Measurements from ENCODE around the gene PRODH2. TPM values are rescaled to one million over a fixed set of nuclear protein-coding genes. Genes with fewer than 3 reads are reported as not detected.

The PRODH2 gene
- total RNA-seq, 1 experiment from 2014 or later: 0.44 TPM

GRCh38 chr19:35776102-35776788 is 36.4 kb downstream of the PRODH2 start:
- Histone ChIP-seq H3K4me1 (ENCODE audit: control insufficient read depth in 1 of 2, insufficient read depth in 2 of 2, low read length in 2 of 2) (peaks cover 9 to 16% of the 10 kb centered on the region in 2 experiments; a peak in 3 of 4 replicates), H3K27me3 (ENCODE audit: insufficient read depth, low read length) (no peaks in the 10 kb centered on the region), H3K9ac (ENCODE audit: low read length) (peak overlapping the region; percentile 51), H3K4me2 (ENCODE audit: low read length) (peak overlapping the region; percentile 77), H3K27ac (ENCODE audit: low read depth, low read length) (no peak overlapping the region), H3K36me3 (ENCODE audit: control insufficient read depth in 1 of 2, insufficient read depth in 2 of 2, low read length in 2 of 2) (peaks cover 0 to 2% of the 10 kb centered on the region in 2 experiments; a peak in 1 of 4 replicates), H4K20me1 (ENCODE audit: insufficient read depth) (no peaks in the 10 kb centered on the region), H3K4me3 (replicated peaks in 1 of 2; ENCODE audit: low read depth in 1 of 2, low read length in 2 of 2) (peak overlapping the region; percentile 65 to 67), H2AFZ (ENCODE audit: low read depth, low read length, poor library complexity, severe bottlenecking) (no peak overlapping the region), H3K9me3 (ENCODE audit: control insufficient read depth in 1 of 2, insufficient read depth in 1 of 2, low read depth in 1 of 2, low read length in 2 of 2) (no peaks in the 10 kb centered on the region), H3K9me2 (ENCODE audit: insufficient read depth) (no peaks in the 10 kb centered on the region), H3K79me2 (ENCODE audit: insufficient read depth, low read length) (0 out of 2 replicates have a peak, but pooled peaks cover 3% of the 10 kb centered on the region)
- ChIA-PET CTCF (no interaction called here), RAD21 (ENCODE audit: low non-redundant PET in 1 of 2, low total read pairs in 2 of 2, uncharacterized antibody in 2 of 2, unreplicated experiment in 2 of 2) (no interaction called here), POLR2A (no interaction called here)
- DNase-seq (ENCODE audit: low read depth, low spot score) (no peak), ATAC-seq (no peak)
- intact Hi-C loops (cut with micrococcal nuclease): no loop called here
- TF ChIP-seq JUND (IDR thresholded peaks at IDR 0.05): no peak
- no peak for TF ChIP-seq ELF1 (IDR thresholded peaks at IDR 0.05; ENCODE audit: borderline replicate concordance, low read depth)
- no peak for TF ChIP-seq ZFX (IDR thresholded peaks at IDR 0.05)
- TF ChIP-seq CEBPB (IDR thresholded peaks at IDR 0.05; ENCODE audit: low read depth): no peak
- no peak for TF ChIP-seq TCF7L2 (IDR thresholded peaks at IDR 0.05; ENCODE audit: borderline replicate concordance, extremely low read depth, insufficient read depth, insufficient read length)
- no peak for TF ChIP-seq CTCF (IDR thresholded peaks at IDR 0.05 in 2 of 3, conservative IDR thresholded peaks at IDR 0.05 in 1 of 3; ENCODE audit: borderline replicate concordance in 1 of 3, insufficient read depth in 1 of 3, low read depth in 2 of 3, low read length in 2 of 3)
- no peak for TF ChIP-seq REST (IDR thresholded peaks at IDR 0.05; ENCODE audit: low read depth)
- no peak for TF ChIP-seq ZBTB33 (IDR thresholded peaks at IDR 0.05; ENCODE audit: extremely low read depth, insufficient replicate concordance, low read length)
- no peak for TF ChIP-seq MAX (IDR thresholded peaks at IDR 0.05)
- no peak for TF ChIP-seq FOSL1 (IDR thresholded peaks at IDR 0.05; ENCODE audit: low read depth)
- TF ChIP-seq ATF3 (IDR thresholded peaks at IDR 0.05): no peak
- TF ChIP-seq POLR2A (IDR thresholded peaks at IDR 0.05; ENCODE audit: borderline replicate concordance, extremely low read depth, insufficient read depth, insufficient read length): no peak
- no peak for TF ChIP-seq EZH2 (IDR thresholded peaks at IDR 0.05)
- TF ChIP-seq RAD21 (IDR thresholded peaks at IDR 0.05; ENCODE audit: low read depth): no peak
- no peak for TF ChIP-seq EGR1 (IDR thresholded peaks at IDR 0.05; ENCODE audit: low read depth)
- TSS peak; percentile 61 for BruUV-seq (replicated peaks)
